GM19438 (cell line): ENCODE data around the gene PARP6.

ENCODE experiments used
- ATAC-seq: cut with Tn5 transposase; IDR thresholded peaks from one replicate; pipeline ENCODE4 v1.9.1; 2021; ENCODE audit warnings: low read depth; ENCODE audit not compliant: unreplicated experiment

PARP6 gene

GRCh38 chr15:72272213-72272996, at the start of gene PARP6:
Gene PARP6, minus strand, starts transcription at chr15:72272554. Its CDS starts 5,077 bp downstream, at chr15:72267477.
- peak; percentile 97 for ATAC-seq

- peak; percentile 76 for ATAC-seq
Measured at GRCh38 chr15:72319985-72320671, 47.8 kb upstream of the PARP6 start, which contains the start of gene CELF6. Gene CELF6, minus strand, starts transcription at chr15:72320157. Its CDS starts 283 bp downstream, at chr15:72319874.

GRCh38 chr15:72319360-72319984, 47.1 kb upstream of the PARP6 start:
- peak; percentile 46 for ATAC-seq

GRCh38 chr15:72318408-72318942, 46.1 kb upstream of the PARP6 start:
- no peak for ATAC-seq

- ATAC-seq: no peak
Measured at GRCh38 chr15:72315706-72316370, 43.5 kb upstream of the PARP6 start.

- ATAC-seq: no peak
Measured at GRCh38 chr15:72313881-72314280, 41.5 kb upstream of the PARP6 start.

GRCh38 chr15:72313448-72313840, 41.1 kb upstream of the PARP6 start:
- no peak for ATAC-seq

- peak; percentile 80 for ATAC-seq
Measured at GRCh38 chr15:72312605-72313447, 40.5 kb upstream of the PARP6 start.

GRCh38 chr15:72307026-72307425, 34.7 kb upstream of the PARP6 start:
- no peak for ATAC-seq

GRCh38 chr15:72306211-72306785, 33.9 kb upstream of the PARP6 start:
- no peak for ATAC-seq

- no peak for ATAC-seq
Measured at GRCh38 chr15:72304596-72304995, 32.2 kb upstream of the PARP6 start.

- no peak for ATAC-seq
Measured at GRCh38 chr15:72302955-72303354, 30.6 kb upstream of the PARP6 start.

GRCh38 chr15:72289597-72290325, 17.4 kb upstream of the PARP6 start:
- ATAC-seq: no peak

GRCh38 chr15:72288796-72289596, 16.6 kb upstream of the PARP6 start:
- ATAC-seq: no peak

GRCh38 chr15:72285927-72286516, 13.7 kb upstream of the PARP6 start:
- no peak for ATAC-seq

GRCh38 chr15:72285402-72285801, 13.0 kb upstream of the PARP6 start:
- ATAC-seq: no peak

GRCh38 chr15:72284781-72285180, 12.4 kb upstream of the PARP6 start:
- ATAC-seq: no peak

- ATAC-seq: no peak
Measured at GRCh38 chr15:72281713-72282112, 9.4 kb upstream of the PARP6 start.
